ENCODE data around the gene ABCG1. TPM values are rescaled to one million over a fixed set of nuclear protein-coding genes. Genes with fewer than 3 reads are reported as not detected.

Gene ABCG1
- total and polyA plus RNA-seq, 7 donors, result 6.0 to 19.3 (median 11.6) TPM

DNA sequence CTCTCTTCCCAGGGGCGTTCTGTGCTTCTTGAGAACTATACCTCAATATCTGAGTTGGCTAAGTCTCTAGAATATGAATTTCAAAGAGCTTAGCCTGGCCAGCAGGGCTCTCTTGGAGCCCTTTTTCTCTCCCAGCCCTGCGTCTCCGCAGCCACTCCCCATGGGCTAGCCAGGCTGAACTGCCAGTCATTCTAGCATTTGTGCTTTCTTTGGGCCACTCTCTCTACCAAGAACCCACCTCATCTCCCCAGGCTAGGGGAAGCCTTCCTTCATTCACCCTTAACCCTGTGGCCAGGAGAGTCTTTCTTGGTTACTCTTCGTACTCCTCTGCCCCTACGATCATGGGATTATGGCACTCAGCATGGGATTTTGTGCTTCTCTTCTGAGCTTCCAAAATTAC, 18.2 kb downstream of the ABCG1 start:
- intact Hi-C loops (cut with DNase I), result loop anchor here (2.0 to 10.0 kb wide), 2 partner anchors 18 to 812 kb away; partner anchors contain the start of gene MX1
- no peak for DNase-seq
- Histone ChIP-seq H3K9me3 (no peaks in the 10 kb centered on the region), H3K27me3 (no peaks in the 10 kb centered on the region), H3K27ac (peak overlapping the region in 1 of 4 donors; percentile 90), H3K4me1 (peaks cover 0 to 49% (median 41%) of the 10 kb centered on the region in 4 donors), H3K36me3 (no peaks in the 10 kb centered on the region), H3K4me3 (no peak overlapping the region)
- TF ChIP-seq, protein P1, sequence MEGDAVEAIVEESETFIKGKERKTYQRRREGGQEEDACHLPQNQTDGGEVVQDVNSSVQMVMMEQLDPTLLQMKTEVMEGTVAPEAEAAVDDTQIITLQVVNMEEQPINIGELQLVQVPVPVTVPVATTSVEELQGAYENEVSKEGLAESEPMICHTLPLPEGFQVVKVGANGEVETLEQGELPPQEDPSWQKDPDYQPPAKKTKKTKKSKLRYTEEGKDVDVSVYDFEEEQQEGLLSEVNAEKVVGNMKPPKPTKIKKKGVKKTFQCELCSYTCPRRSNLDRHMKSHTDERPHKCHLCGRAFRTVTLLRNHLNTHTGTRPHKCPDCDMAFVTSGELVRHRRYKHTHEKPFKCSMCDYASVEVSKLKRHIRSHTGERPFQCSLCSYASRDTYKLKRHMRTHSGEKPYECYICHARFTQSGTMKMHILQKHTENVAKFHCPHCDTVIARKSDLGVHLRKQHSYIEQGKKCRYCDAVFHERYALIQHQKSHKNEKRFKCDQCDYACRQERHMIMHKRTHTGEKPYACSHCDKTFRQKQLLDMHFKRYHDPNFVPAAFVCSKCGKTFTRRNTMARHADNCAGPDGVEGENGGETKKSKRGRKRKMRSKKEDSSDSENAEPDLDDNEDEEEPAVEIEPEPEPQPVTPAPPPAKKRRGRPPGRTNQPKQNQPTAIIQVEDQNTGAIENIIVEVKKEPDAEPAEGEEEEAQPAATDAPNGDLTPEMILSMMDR (IDR thresholded peaks at IDR 0.05), result no peak
- no peak for TF ChIP-seq EP300 (IDR thresholded peaks at IDR 0.05)
- no peak for TF ChIP-seq POLR2AphosphoS5 (IDR thresholded peaks at IDR 0.05)
- no peak for TF ChIP-seq POLR2A (IDR thresholded peaks at IDR 0.05)
- 93 to 94% methylated on average over 5 of the region's 5 CpGs for WGBS, 2 donors

- Histone ChIP-seq H3K9me3 (no peaks in the 10 kb centered on the region), H3K27me3 (no peaks in the 10 kb centered on the region), H3K27ac (peak overlapping the region in 1 of 4 donors; percentile 90), H3K36me3 (no peaks in the 10 kb centered on the region), H3K4me1 (peaks cover 0 to 45% (median 37%) of the 10 kb centered on the region in 4 donors), H3K4me3 (no peak overlapping the region)
- intact Hi-C loops (cut with DNase I), result loop anchor here (2.0 to 10.0 kb wide), 2 partner anchors 17 to 813 kb away; partner anchors contain the start of gene MX1
- WGBS, 2 donors, result 80 to 93% methylated on average over 3 of the region's 3 CpGs
- DNase-seq, result no peak
- no peak for TF ChIP-seq EP300 (IDR thresholded peaks at IDR 0.05)
- TF ChIP-seq POLR2A (IDR thresholded peaks at IDR 0.05), result no peak
- TF ChIP-seq, protein P1 (IDR thresholded peaks at IDR 0.05), result no peak
- no peak for TF ChIP-seq POLR2AphosphoS5 (IDR thresholded peaks at IDR 0.05)
Observed at GRCh38 chr21:42237577-42237976, 18.6 kb downstream of the ABCG1 start.

DNA sequence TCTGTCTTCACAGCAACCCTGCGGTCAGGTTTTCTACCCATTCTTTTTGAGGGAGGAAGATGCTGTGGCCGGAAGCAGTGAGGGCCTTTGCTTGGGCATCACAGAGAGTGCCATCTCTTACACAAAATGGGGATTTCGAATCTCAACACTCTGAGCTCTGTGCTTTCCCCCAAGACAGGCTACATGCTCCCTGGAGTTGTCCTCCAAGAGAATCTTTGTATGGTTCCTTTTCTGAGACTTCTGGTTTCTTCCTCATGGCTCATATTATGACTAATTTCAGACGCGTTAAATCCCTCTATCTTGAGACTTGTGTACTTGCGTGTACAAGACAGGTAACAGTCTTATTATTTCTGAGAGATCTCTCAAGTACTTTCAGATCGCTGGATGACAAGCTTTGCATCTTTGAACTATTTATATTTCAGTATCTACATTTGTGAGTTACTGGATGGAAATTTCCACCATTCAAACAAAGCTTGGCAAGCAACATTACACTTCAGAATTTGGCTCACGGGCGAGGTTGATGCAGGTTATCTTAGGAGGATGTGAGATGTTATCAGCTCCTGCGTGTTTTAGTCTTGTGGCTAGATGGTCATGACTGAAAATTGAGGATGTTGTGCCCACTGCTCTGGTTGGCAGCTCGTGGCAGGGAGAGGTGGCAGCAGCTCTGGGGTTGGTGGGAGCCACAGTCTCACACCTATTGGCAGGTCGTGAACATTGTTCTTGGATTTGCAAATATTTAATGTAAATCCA, 19.4 kb downstream of the ABCG1 start:
- Histone ChIP-seq H3K27me3 (no peaks in the 10 kb centered on the region), H3K9me3 (no peaks in the 10 kb centered on the region), H3K4me3 (no peak overlapping the region), H3K4me1 (peaks cover 0 to 38% (median 29%) of the 10 kb centered on the region in 4 donors), H3K27ac (no peak overlapping the region), H3K36me3 (no peaks in the 10 kb centered on the region)
- intact Hi-C loops (cut with DNase I), result loop anchor here (10.0 kb wide), 1 partner anchor 814 kb away; the partner anchor contains the start of gene MX1
- 65 to 83% methylated on average over 12 of the region's 12 CpGs for WGBS, 2 donors
- DNase-seq, result no peak
- TF ChIP-seq POLR2A (IDR thresholded peaks at IDR 0.05) (no peak), POLR2AphosphoS5 (IDR thresholded peaks at IDR 0.05) (no peak), EP300 (IDR thresholded peaks at IDR 0.05) (no peak)
- TF ChIP-seq, protein P1 (IDR thresholded peaks at IDR 0.05), result no peak

DNA sequence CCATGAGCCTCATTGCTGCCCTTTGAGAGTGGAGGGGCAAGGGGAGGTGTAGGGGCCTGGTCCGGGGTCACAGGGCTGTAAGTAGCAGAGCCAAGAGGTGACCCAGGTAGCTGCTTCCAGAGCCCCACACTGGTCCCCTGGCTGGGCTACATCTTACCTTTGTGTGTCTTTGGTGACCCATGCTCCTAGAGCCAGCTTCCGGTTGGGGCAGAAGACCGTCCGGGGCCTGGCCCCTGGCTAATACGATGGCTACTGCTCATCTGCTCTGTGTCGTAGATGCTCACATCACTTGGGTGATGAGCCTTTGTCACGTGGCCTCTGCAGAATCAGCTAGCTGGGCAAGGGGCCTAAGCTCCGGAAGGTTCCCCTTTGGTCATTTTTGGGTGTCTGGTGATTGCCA, 20.6 kb downstream of the ABCG1 start:
- Histone ChIP-seq H3K36me3 (no peaks in the 10 kb centered on the region), H3K4me3 (no peak overlapping the region), H3K27me3 (no peaks in the 10 kb centered on the region), H3K27ac (no peak overlapping the region), H3K9me3 (no peaks in the 10 kb centered on the region), H3K4me1 (peaks cover 0 to 26% (median 17%) of the 10 kb centered on the region in 4 donors)
- DNase-seq, result no peak
- intact Hi-C loops (cut with DNase I), result loop anchor here (10.0 kb wide), 1 partner anchor 815 kb away; the partner anchor contains the start of gene MX1
- TF ChIP-seq POLR2A (IDR thresholded peaks at IDR 0.05) (no peak), POLR2AphosphoS5 (IDR thresholded peaks at IDR 0.05) (no peak), EP300 (IDR thresholded peaks at IDR 0.05) (no peak)
- TF ChIP-seq, protein P1 (IDR thresholded peaks at IDR 0.05), result no peak
- 96 to 98% methylated on average over 8 of the region's 8 CpGs for WGBS, 2 donors
